OCI-LY7 (cell line): Measurements from ENCODE around the gene SLC9A3. TPM values are rescaled to one million over a fixed set of nuclear protein-coding genes. Genes with fewer than 3 reads are reported as not detected.

ENCODE experiments used
- BruUV-seq: library from RNA; stranded (reverse); fragments of 400-500 nt; replicated peaks from 2 replicates; lab custom pipeline; 2021; lab: Mats Ljungman, UMichigan
- CTCF ChIA-PET: fragments of 300-600 bp; sonication (Branson Sonifier 250); formaldehyde crosslinking; loops from one replicate; lab custom pipeline; 2022; ENCODE audit warnings: antibody characterized with exemption; ENCODE audit not compliant: unreplicated experiment; lab: Charles Lee
- POLR2A ChIA-PET: fragments of 300-600 bp; sonication (Branson Sonifier 250); formaldehyde crosslinking; loops from one replicate; lab custom pipeline; 2022; ENCODE audit warnings: antibody characterized with exemption; lab: Charles Lee
- DNase-seq: peaks from one replicate; pipeline ENCODE4 v3.0.0-alpha.2; 2015; ENCODE audit warnings: low spot score
- H2AFZ ChIP-seq: fragments of 200-600 bp; sonication (generic), shearing (Covaris generic); 2 replicates; pipeline ENCODE4 v1.6.1; 2014; ENCODE audit warnings: mild to moderate bottlenecking, antibody characterized with exemption, low read length, moderate library complexity
- H3K27ac ChIP-seq: fragments of 200-600 bp; sonication (generic); 2 replicates; pipeline ENCODE4 v1.5.1; 2014; ENCODE audit warnings: mixed run types, low read depth, mild to moderate bottlenecking, moderate library complexity, low read length, inconsistent platforms; ENCODE audit not compliant: poor library complexity, severe bottlenecking
- H3K36me3 ChIP-seq: fragments of 200-600 bp; sonication (generic); 2 replicates; pipeline ENCODE4 v1.6.1; 2014; ENCODE audit warnings: mild to moderate bottlenecking, antibody characterized with exemption, low read length, moderate library complexity, mixed read lengths; ENCODE audit not compliant: insufficient read depth
- H3K4me1 ChIP-seq: fragments of 200-600 bp; sonication (generic); 2 replicates; pipeline ENCODE4 v1.5.1; 2014; ENCODE audit warnings: mild to moderate bottlenecking, low read length; ENCODE audit not compliant: insufficient read depth, poor library complexity, severe bottlenecking
- H3K4me2 ChIP-seq: fragments of 200-600 bp; sonication (generic); 2 replicates; pipeline ENCODE4 v1.6.1; 2014; ENCODE audit warnings: mild to moderate bottlenecking, low read length
- H3K4me3 ChIP-seq: fragments of 200-600 bp; sonication (generic); 2 replicates; pipeline ENCODE4 v1.5.1; 2014; ENCODE audit warnings: mild to moderate bottlenecking, low read depth, low read length; ENCODE audit not compliant: poor library complexity, severe bottlenecking
- H3K79me2 ChIP-seq: fragments of 200-600 bp; sonication (generic); 2 replicates; pipeline ENCODE4 v1.6.1; 2016; ENCODE audit warnings: low read depth, mild to moderate bottlenecking, low read length, moderate library complexity, mixed read lengths; ENCODE audit not compliant: insufficient read depth
- H3K9me2 ChIP-seq: fragments of 200-600 bp; sonication (generic); 2 replicates; pipeline ENCODE4 v1.6.1; 2016; ENCODE audit warnings: mild to moderate bottlenecking, low read length, mixed read lengths; ENCODE audit not compliant: insufficient read depth
- H3K9me3 ChIP-seq: fragments of 200-600 bp; sonication (generic); 2 replicates; pipeline ENCODE4 v1.6.1; 2014; ENCODE audit warnings: mild to moderate bottlenecking, mixed run types, low read length, mixed read lengths
- H4K20me1 ChIP-seq: fragments of 200-600 bp; sonication (generic); 2 replicates; pipeline ENCODE4 v1.6.1; 2014; ENCODE audit warnings: mild to moderate bottlenecking, antibody characterized with exemption, low read length, moderate library complexity, mixed read lengths; ENCODE audit not compliant: insufficient read depth
- CTCF ChIP-seq: fragments of 200-600 bp; sonication (generic); conservative IDR thresholded peaks from 2 replicates; pipeline ENCODE4 v1.5.1; 2014; ENCODE audit warnings: mild to moderate bottlenecking, antibody characterized with exemption, low read length, moderate library complexity, mixed read lengths
- EZH2phosphoT487 ChIP-seq: fragments of 200-600 bp; sonication (generic); IDR thresholded peaks from 2 replicates; pipeline ENCODE4 v1.6.1; 2018; ENCODE audit warnings: low read depth, borderline replicate concordance, mild to moderate bottlenecking, mixed run types, antibody characterized with exemption, low read length, moderate library complexity, mixed read lengths
- intact Hi-C: fragments of 100-400 bp; cut with micrococcal nuclease; formaldehyde crosslinking; loops from one replicate; pipeline ENCODE4 v1.10.0; 2022; ENCODE audit not compliant: unreplicated experiment
- total RNA-seq, 2 experiments: library from RNA; depleted of rRNA in 1 of 2; stranded (reverse); fragments of >200 nt in 1 of 2; shearing (Covaris generic) in 1 of 2; gene quantifications; 2 replicates each; pipeline ENCODE4 v1.2.3, GENCODE V29; 2014 to 2022

SLC9A3 gene
- total RNA-seq, 2 experiments from 2014 or later = 2.0 to 4.3 TPM

- Histone ChIP-seq H4K20me1 (no peaks in the 10 kb centered on the region; the same call in 1 of the 2 replicates), H3K4me1 (no peaks in the 10 kb centered on the region), H3K4me2 (no peak overlapping the region), H3K9me3 (no peaks in the 10 kb centered on the region), H3K79me2 (no peaks in the 10 kb centered on the region), H3K9me2 (no peaks in the 10 kb centered on the region), H3K27ac (no peak overlapping the region), H3K36me3 (no peaks in the 10 kb centered on the region), H2AFZ (no peak overlapping the region), H3K4me3 (no peak overlapping the region)
- no TSS peak for BruUV-seq
- intact Hi-C loops = no loop called here
- DNase-seq = no peak
- ChIA-PET CTCF (no interaction called here), POLR2A (no interaction called here)
- TF ChIP-seq CTCF (no peak), EZH2phosphoT487 (no peak)
Measured at GRCh38 chr5:537621-538071, 13.4 kb upstream of the SLC9A3 start.

- H2AFZ ChIP-seq = no peak overlapping the region
- no peaks in the 10 kb centered on the region for H3K9me3 ChIP-seq
- no peak overlapping the region for H3K4me2 ChIP-seq
- intact Hi-C loops = no loop called here
- no peaks in the 10 kb centered on the region for H3K79me2 ChIP-seq
- TF ChIP-seq CTCF (no peak), EZH2phosphoT487 (no peak)
- CTCF ChIA-PET = no interaction called here
- H3K27ac ChIP-seq = no peak overlapping the region
- H3K4me3 ChIP-seq = no peak overlapping the region
- POLR2A ChIA-PET = no interaction called here
- H3K36me3 ChIP-seq = no peaks in the 10 kb centered on the region
- no peaks in the 10 kb centered on the region for H3K9me2 ChIP-seq
- DNase-seq = no peak
- H3K4me1 ChIP-seq = no peaks in the 10 kb centered on the region
- H4K20me1 ChIP-seq = no peaks in the 10 kb centered on the region; the same call in 1 of the 2 replicates
- no TSS peak for BruUV-seq
Measured at GRCh38 chr5:537098-537497, 12.8 kb upstream of the SLC9A3 start.

GRCh38 chr5:535846-536698 is 11.8 kb upstream of the SLC9A3 start:
- no peaks in the 10 kb centered on the region for H3K9me3 ChIP-seq
- H4K20me1 ChIP-seq = no peaks in the 10 kb centered on the region; the same call in 1 of the 2 replicates
- no peak overlapping the region for H3K4me3 ChIP-seq
- TF ChIP-seq CTCF (no peak), EZH2phosphoT487 (no peak)
- no peak overlapping the region for H3K4me2 ChIP-seq
- ChIA-PET CTCF (no interaction called here), POLR2A (no interaction called here)
- H3K27ac ChIP-seq = no peak overlapping the region
- no peak overlapping the region for H2AFZ ChIP-seq
- H3K36me3 ChIP-seq = no peaks in the 10 kb centered on the region
- H3K4me1 ChIP-seq = no peaks in the 10 kb centered on the region
- no TSS peak for BruUV-seq
- intact Hi-C loops = no loop called here
- DNase-seq = no peak
- no peaks in the 10 kb centered on the region for H3K79me2 ChIP-seq
- H3K9me2 ChIP-seq = no peaks in the 10 kb centered on the region
